A549 (cell line): ENCODE measurements around the gene GRB14. TPM values are rescaled to one million over a fixed set of nuclear protein-coding genes. Genes with fewer than 3 reads are reported as not detected.

Experiments
- ATAC-seq, 2 experiments: fragments of 200-7000 bp in 1 of 2; fragments of >200 bp in 1 of 2; cut with Nextera tagmentation in 1 of 2; cut with Tn5 transposase in 1 of 2; 3 replicates each; pipeline versions ENCODE4 v1.8.0 to v1.9.1; 2018 to 2020; ENCODE audit warnings: mild to moderate bottlenecking in 1 of 2, moderate library complexity in 1 of 2
- CTCF ChIA-PET: fragments of 300-600 bp; sonication (Branson Sonifier 250); formaldehyde crosslinking; extraction: SDS; loops from one replicate; lab custom pipeline; 2021; ENCODE audit warnings: antibody characterized with exemption, inconsistent platforms; lab: Yijun Ruan, JAX
- POLR2A ChIA-PET: fragments of 350-600 bp; formaldehyde crosslinking; extraction: SDS; loops from one replicate; lab custom pipeline; 2021; ENCODE audit warnings: antibody characterized with exemption, inconsistent platforms; lab: Yijun Ruan, JAX
- DNase-seq, 2 experiments: peaks; one replicate each; pipeline versions ENCODE4 v3.0.0 to v3.0.0-alpha.2; 2011 to 2016; ENCODE audit warnings: low read depth in 1 of 2, low spot score in 1 of 2
- FAIRE-seq: peaks from 2 replicates; lab custom pipeline; 2011; peaks lifted over from hg19 to GRCh38; lab: Jason Lieb, UNC
- H3K27ac ChIP-seq, 2 experiments: fragments of >200 bp; sonication (Bioruptor Twin); formaldehyde crosslinking; 3 replicates each; pipeline ENCODE4 v1.5.1; 2016 to 2017
- H3K4me1 ChIP-seq: fragments of >200 bp; sonication (Bioruptor Twin); formaldehyde crosslinking; 3 replicates; pipeline ENCODE4 v1.6.1; 2016
- H3K4me2 ChIP-seq: fragments of >200 bp; sonication (Bioruptor Twin); formaldehyde crosslinking; 3 replicates; pipeline ENCODE4 v1.6.1; 2016
- H3K4me3 ChIP-seq: fragments of >200 bp; sonication (Bioruptor Twin); formaldehyde crosslinking; 3 replicates; pipeline ENCODE4 v1.5.1; 2016
- H3K9me3 ChIP-seq: fragments of >200 bp; sonication (Bioruptor Twin); formaldehyde crosslinking; 3 replicates; pipeline ENCODE4 v1.6.1; 2016
- ATOH8 ChIP-seq: fragments of 250-450 bp; sonication (Bioruptor Pico); IDR thresholded peaks from 2 replicates; pipeline ENCODE4 v1.5.0; 2020; ENCODE audit warnings: low read depth, mild to moderate bottlenecking, moderate library complexity
- BCL3 ChIP-seq: fragments of >200 bp; sonication (Bioruptor Twin); formaldehyde crosslinking; IDR thresholded peaks from 3 replicates; pipeline ENCODE4 v1.6.1; 2016
- BHLHE40 ChIP-seq: IDR thresholded peaks from 2 replicates; pipeline ENCODE4 v1.6.1; 2012; ENCODE audit warnings: low read depth, low read length, inconsistent platforms
- CHD4 ChIP-seq: fragments of 200-600 bp; sonication (generic); IDR thresholded peaks from 2 replicates; pipeline ENCODE4 v1.6.1; 2016; ENCODE audit warnings: antibody characterized with exemption, mild to moderate bottlenecking, borderline replicate concordance
- EHMT2 ChIP-seq: fragments of 200-600 bp; sonication (generic); IDR thresholded peaks from 2 replicates; pipeline ENCODE4 v1.6.1; 2016; ENCODE audit warnings: antibody characterized with exemption, low read depth, mild to moderate bottlenecking, moderate library complexity
- FOXS1 ChIP-seq: fragments of 250-450 bp; sonication (Bioruptor Pico); IDR thresholded peaks from 2 replicates; pipeline ENCODE4 v1.5.0; 2020; ENCODE audit warnings: mild to moderate bottlenecking, moderate library complexity
- GATA3 ChIP-seq: IDR thresholded peaks from 2 replicates; pipeline ENCODE4 v1.6.1; 2012; ENCODE audit warnings: borderline replicate concordance
- HDAC2 ChIP-seq: fragments of 200-600 bp; sonication (generic); IDR thresholded peaks from 2 replicates; pipeline ENCODE4 v1.6.1; 2016
- HES2 ChIP-seq: fragments of >200 bp; sonication (Bioruptor Twin); formaldehyde crosslinking; IDR thresholded peaks from 2 replicates; pipeline ENCODE4 v1.6.1; 2016
- HOXA7 ChIP-seq: fragments of 250-450 bp; sonication (Bioruptor Pico); IDR thresholded peaks from 2 replicates; pipeline ENCODE4 v1.5.0; 2020; ENCODE audit warnings: mild to moderate bottlenecking, moderate library complexity
- HOXB13 ChIP-seq: fragments of 250-450 bp; sonication (Bioruptor Pico); IDR thresholded peaks from 2 replicates; pipeline ENCODE4 v1.5.0; 2020; ENCODE audit warnings: low read depth, mild to moderate bottlenecking, moderate library complexity
- KDM1A ChIP-seq: fragments of 200-600 bp; sonication (generic); IDR thresholded peaks from 2 replicates; pipeline ENCODE4 v1.6.1; 2016; ENCODE audit warnings: low read depth, mild to moderate bottlenecking
- MAZ ChIP-seq: fragments of 150-350 bp; IDR thresholded peaks from 2 replicates; pipeline ENCODE4 v1.6.1; 2014; ENCODE audit warnings: antibody characterized with exemption, low read depth, low read length, borderline replicate concordance
- NFE2L2 ChIP-seq: fragments of 150-350 bp; conservative IDR thresholded peaks from 2 replicates; pipeline ENCODE4 v1.6.1; 2014; ENCODE audit warnings: low read length
- POLR2A ChIP-seq: IDR thresholded peaks from 2 replicates; pipeline ENCODE4 v1.6.1; 2012; ENCODE audit warnings: mild to moderate bottlenecking, low read length
- SREBF2 ChIP-seq: fragments of 450-650 bp; IDR thresholded peaks from 2 replicates; pipeline ENCODE4 v1.6.1; 2014; ENCODE audit warnings: mild to moderate bottlenecking, moderate library complexity
- ZC3H11A ChIP-seq: fragments of 450-650 bp; IDR thresholded peaks from 2 replicates; pipeline ENCODE4 v1.6.1; 2014; ENCODE audit warnings: antibody characterized with exemption, mild to moderate bottlenecking
- ZFP36 ChIP-seq: fragments of 450-650 bp; IDR thresholded peaks from 2 replicates; pipeline ENCODE4 v1.6.1; 2014; ENCODE audit warnings: borderline replicate concordance; ENCODE audit not compliant: partially characterized antibody
- ZSCAN20 ChIP-seq: fragments of 250-450 bp; sonication (Bioruptor Pico); IDR thresholded peaks from 2 replicates; pipeline ENCODE4 v1.8.0; 2022; ENCODE audit warnings: mild to moderate bottlenecking, moderate library complexity
- WGBS: methylation state at CpG from one replicate; pipeline ENCODE4 v1.1.6; 2017; ENCODE audit errors: missing lambda C conversion rate; 5-methylcytosine and 5-hydroxymethylcytosine counted together
- polyA plus RNA-seq, 4 experiments: library from polyadenylated mRNA; depleted of rRNA in 3 of 4; stranded (reverse); fragments of >200 nt; fragmentation: RNase III in 1 of 4; extraction: RNeasy Plus Mini Kit Qiagen cat#74134 plus additional on column Dnase treatment in 1 of 4; gene quantifications; 2 replicates in 3 of 4; 3 replicates in 1 of 4; pipeline ENCODE4 v1.2.3, GENCODE V29; 2011 to 2017
- TF ChIP-seq, protein P1 (sequence below): fragments of 450-650 bp; IDR thresholded peaks from 2 replicates; pipeline ENCODE4 v1.6.1; 2014; ENCODE audit warnings: antibody characterized with exemption
- TF ChIP-seq, protein P2 (sequence below): IDR thresholded peaks from 2 replicates; pipeline ENCODE4 v1.6.1; 2012
- TF ChIP-seq, protein P3 (sequence below): IDR thresholded peaks from 2 replicates; pipeline ENCODE4 v1.6.1; 2012; ENCODE audit warnings: low read depth, borderline replicate concordance

GRB14 gene
- polyA plus RNA-seq, 2 of the 4 experiments (the other 2 are of a cell fraction) = 18.6 to 26.0 TPM

- POLR2A ChIA-PET = interaction anchor here (0.6 kb wide), 1 partner anchor 67 kb away, joined by 3 read pairs; no protein-coding TSS in a partner anchor
- no peak for FAIRE-seq
- WGBS = 88% methylated on average over 11 of the region's 12 CpGs
Measured at GRCh38 chr2:164622338-164623106, 1.2 kb upstream of the GRB14 start.

GRCh38 chr2:164621764-164622105 is 453 bp upstream of the GRB14 start:
- Histone ChIP-seq H3K4me3 (peak overlapping the region; percentile 85), H3K9me3 (no peaks in the 10 kb centered on the region), H3K4me1 (peaks cover 33% of the 10 kb centered on the region), H3K27ac (peak overlapping the region; percentile 91 to 97)
- ATAC-seq = peak; percentile 66 to 79
- no peak for FAIRE-seq
- CTCF ChIA-PET = interaction anchor here (1.4 kb wide), 2 partner anchors 53 to 62 kb away, joined by 3 to 5 read pairs; no protein-coding TSS in a partner anchor
- TF ChIP-seq NFE2L2 = no peak
- peak; percentile 42 for TF ChIP-seq GATA3
- TF ChIP-seq, protein P1, sequence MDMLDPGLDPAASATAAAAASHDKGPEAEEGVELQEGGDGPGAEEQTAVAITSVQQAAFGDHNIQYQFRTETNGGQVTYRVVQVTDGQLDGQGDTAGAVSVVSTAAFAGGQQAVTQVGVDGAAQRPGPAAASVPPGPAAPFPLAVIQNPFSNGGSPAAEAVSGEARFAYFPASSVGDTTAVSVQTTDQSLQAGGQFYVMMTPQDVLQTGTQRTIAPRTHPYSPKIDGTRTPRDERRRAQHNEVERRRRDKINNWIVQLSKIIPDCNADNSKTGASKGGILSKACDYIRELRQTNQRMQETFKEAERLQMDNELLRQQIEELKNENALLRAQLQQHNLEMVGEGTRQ = 0 out of 2 replicates have a peak, but pooled peaks have one; percentile 29
- no peak for TF ChIP-seq MAZ
- TF ChIP-seq HOXA7 (CRISPR knock-in tag) = no peak
- no peak for TF ChIP-seq ZC3H11A
- 0 out of 2 replicates have a peak, but pooled peaks have one; percentile 27 for TF ChIP-seq ATOH8 (CRISPR knock-in tag)
- TF ChIP-seq, protein P2, sequence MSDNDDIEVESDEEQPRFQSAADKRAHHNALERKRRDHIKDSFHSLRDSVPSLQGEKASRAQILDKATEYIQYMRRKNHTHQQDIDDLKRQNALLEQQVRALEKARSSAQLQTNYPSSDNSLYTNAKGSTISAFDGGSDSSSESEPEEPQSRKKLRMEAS = peak; percentile 72
- TF ChIP-seq, protein P3, sequence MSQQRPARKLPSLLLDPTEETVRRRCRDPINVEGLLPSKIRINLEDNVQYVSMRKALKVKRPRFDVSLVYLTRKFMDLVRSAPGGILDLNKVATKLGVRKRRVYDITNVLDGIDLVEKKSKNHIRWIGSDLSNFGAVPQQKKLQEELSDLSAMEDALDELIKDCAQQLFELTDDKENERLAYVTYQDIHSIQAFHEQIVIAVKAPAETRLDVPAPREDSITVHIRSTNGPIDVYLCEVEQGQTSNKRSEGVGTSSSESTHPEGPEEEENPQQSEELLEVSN = peak; percentile 76; the same call in 1 of the 2 replicates
- no peak for TF ChIP-seq POLR2A
- no peak for TF ChIP-seq HOXB13
- no peak for TF ChIP-seq SREBF2
- TF ChIP-seq, all 56 proteins: peak for 5
- peak; percentile 35 to 65 for DNase-seq
- POLR2A ChIA-PET = no interaction called here
- peak overlapping the region; percentile 72 for H3K4me2 ChIP-seq
- WGBS = 7% methylated on average over 5 of the region's 13 CpGs

More at GRCh38 chr2:164622338-164623106, 1.2 kb upstream of the GRB14 start:
- Histone ChIP-seq H3K27ac (peak overlapping the region; percentile 91 to 97), H3K4me2 (peak overlapping the region; percentile 72), H3K9me3 (no peaks in the 10 kb centered on the region), H3K4me1 (peaks cover 28% of the 10 kb centered on the region), H3K4me3 (peak overlapping the region; percentile 85)
- no peak for ATAC-seq
- CTCF ChIA-PET = interaction anchor here (1.4 kb wide), 2 partner anchors 52 to 62 kb away, joined by 3 to 5 read pairs; no protein-coding TSS in a partner anchor
- TF ChIP-seq BHLHE40 (no peak), HES2 (no peak), CHD4 (no peak), MAZ (no peak), ZC3H11A (no peak), FOXS1 (CRISPR knock-in tag) (no peak), KDM1A (no peak), HDAC2 (no peak), ZSCAN20 (no peak), EHMT2 (no peak), BCL3 (no peak), ZFP36 (no peak)
- no peak for DNase-seq
